NT2/D1 (cell line): ENCODE measurements around the gene MRPL37.

ENCODE experiments used
- SUZ12 ChIP-seq: IDR thresholded peaks from 2 replicates; pipeline ENCODE4 v1.6.1; 2011; ENCODE audit not compliant: insufficient read length, insufficient read depth; ENCODE audit errors: extremely low read depth
- YY1 ChIP-seq: IDR thresholded peaks from 2 replicates; pipeline ENCODE4 v1.6.1; 2011; ENCODE audit not compliant: insufficient read length, insufficient read depth
- ZNF274 ChIP-seq: IDR thresholded peaks from 2 replicates; pipeline ENCODE4 v1.6.1; 2011; ENCODE audit warnings: mild to moderate bottlenecking, low read depth, low read length

GRCh38 chr1:54157401-54157800 lies 42.6 kb upstream of the MRPL37 start:
- TF ChIP-seq ZNF274 = no peak
- TF ChIP-seq YY1 = no peak
- no peak for TF ChIP-seq SUZ12
